Right lobe of liver (tissue), 6 donors: Measurements from ENCODE around the gene GALNT2. TPM values are rescaled to one million over a fixed set of nuclear protein-coding genes. Genes with fewer than 3 reads are reported as not detected.

Experiments used
- ATAC-seq, 4 donors: fragments of 200-7000 bp; cut with Tn5 transposase; one replicate each; pipeline ENCODE4 v1.9.1; 2020; ENCODE audit warnings: mild to moderate bottlenecking in 4 of 4, moderate library complexity in 4 of 4
- DNase-seq, 3 donors: peaks; one replicate each; pipeline ENCODE4 v3.0.0-alpha.2; 2020
- H3K27ac ChIP-seq, 3 donors: fragments of 200-600 bp; one replicate each; pipeline ENCODE4 v1.8.0; 2022
- H3K27me3 ChIP-seq, 2 donors: fragments of 200-600 bp; one replicate each; pipeline ENCODE4 v1.8.0; 2022
- H3K36me3 ChIP-seq, 4 donors: fragments of 200-600 bp; sonication (generic) in 1 of 4; one replicate each; pipeline versions ENCODE4 v1.5.1 to v1.8.0; 2017 to 2022; ENCODE audit warnings: control low read depth in 1 of 4
- H3K4me1 ChIP-seq, 4 donors: fragments of 200-600 bp; sonication (generic) in 1 of 4; one replicate each; pipeline versions ENCODE4 v1.5.1 to v1.8.0; 2017 to 2022; ENCODE audit warnings: control low read depth in 1 of 4
- H3K4me3 ChIP-seq, 3 donors: fragments of 200-600 bp; one replicate each; pipeline ENCODE4 v1.8.0; 2022
- H3K9me3 ChIP-seq, 4 donors: fragments of 200-600 bp; sonication (generic) in 1 of 4; one replicate each; pipeline versions ENCODE4 v1.5.1 to v1.8.0; 2017 to 2022; ENCODE audit warnings: control low read depth in 1 of 4
- CTCF ChIP-seq, 4 donors: fragments of 200-600 bp in 3 of 4; fragments of 450-650 bp in 1 of 4; IDR thresholded peaks; one replicate each; pipeline versions ENCODE4 v1.5.1 to v1.8.0; 2016 to 2022; ENCODE audit warnings: antibody characterized with exemption in 4 of 4, mild to moderate bottlenecking in 2 of 4
- POLR2A ChIP-seq: fragments of 450-650 bp; IDR thresholded peaks from one replicate; pipeline ENCODE4 v1.6.1; 2017; ENCODE audit warnings: antibody characterized with exemption, mild to moderate bottlenecking
- WGBS: methylation state at CpG from one replicate; pipeline ENCODE4 v1.1.6; 2018; ENCODE audit warnings: low coverage, low lambda C conversion rate; ENCODE audit not compliant: insufficient coverage; ENCODE audit errors: missing lambda C conversion rate; 5-methylcytosine and 5-hydroxymethylcytosine counted together
- intact Hi-C, 2 donors: fragments of 100-400 bp; cut with DNase I; formaldehyde crosslinking; loops; one replicate each; pipeline versions ENCODE4 v1.11.2 to v1.14.1; 2022
- total RNA-seq, 6 experiments: library from RNA; depleted of rRNA in 2 of 6; stranded (reverse); fragments of >200 nt in 2 of 6; fragmentation: NEBNext Ultra II Directional in 3 of 6; extraction: Animal tissue kit (Norgen Biotek cat#: 25700) in 3 of 6; gene quantifications; one replicate each; pipeline versions ENCODE4 v1.1.0 to v1.2.4, GENCODE V29; 2016 to 2023
- donor health status: DM: no; HTN: yes; CAD: no.
- donor health status: DM: no; HTN: no; CAD: no.
- donor health status: DM: no; HTN: no; CAD: no.
- donor health status: DM: no; HTN: yes; CAD: no.
- donor health status: DM: no; HTN: yes; CAD: no.

Gene GALNT2
- total RNA-seq, 6 experiments from 2014 or later = 58.0 to 152 (median 131) TPM

GRCh38 chr1:230267338-230268065 is 200.5 kb downstream of the GALNT2 start:
- no peak for DNase-seq
- peaks cover 0 to 34% (median 18%) of the 10 kb centered on the region in 4 donors for H3K36me3 ChIP-seq
- H3K4me3 ChIP-seq = no peak overlapping the region
- no peaks in the 10 kb centered on the region for H3K9me3 ChIP-seq
- ATAC-seq = peak in 1 of 4 donors; percentile 3
- TF ChIP-seq POLR2A (no peak), CTCF (IDR thresholded peaks at IDR 0.05) (no peak)
- 93% methylated on average over 13 of the region's 17 CpGs for WGBS
- H3K4me1 ChIP-seq = no peaks in the 10 kb centered on the region
- no peak overlapping the region for H3K27ac ChIP-seq
- H3K27me3 ChIP-seq = no peaks in the 10 kb centered on the region
- intact Hi-C loops = no loop called here

GRCh38 chr1:230268371-230269170 is 201.5 kb downstream of the GALNT2 start:
- DNase-seq (no peak), ATAC-seq (peak; percentile 55 to 83 (median 74))
- intact Hi-C loops = no loop called here
- Histone ChIP-seq H3K4me1 (no peaks in the 10 kb centered on the region), H3K27me3 (no peaks in the 10 kb centered on the region), H3K27ac (no peak overlapping the region), H3K4me3 (no peak overlapping the region), H3K9me3 (no peaks in the 10 kb centered on the region), H3K36me3 (peaks cover 0 to 25% (median 13%) of the 10 kb centered on the region in 4 donors)
- TF ChIP-seq CTCF (IDR thresholded peaks at IDR 0.05) (peak; percentile 26 to 51 (median 41)), POLR2A (no peak)
- 70% methylated on average over 3 of the region's 19 CpGs for WGBS

- TF ChIP-seq CTCF (IDR thresholded peaks at IDR 0.05) = no peak
- no peak for TF ChIP-seq POLR2A
- intact Hi-C loops = no loop called here
- ATAC-seq = no peak
- Histone ChIP-seq H3K36me3 (peaks cover 0 to 21% (median 10%) of the 10 kb centered on the region in 4 donors), H3K9me3 (no peaks in the 10 kb centered on the region), H3K4me3 (no peak overlapping the region), H3K4me1 (no peaks in the 10 kb centered on the region), H3K27ac (peak overlapping the region in 1 of 3 donors; percentile 18), H3K27me3 (no peaks in the 10 kb centered on the region)
- DNase-seq = no peak
- WGBS = 100% methylated on average over 1 of the region's 1 CpG
Observed at GRCh38 chr1:230270185-230270558, 203.1 kb downstream of the GALNT2 start.

GRCh38 chr1:230270559-230271281 is 203.7 kb downstream of the GALNT2 start:
- H3K4me1 ChIP-seq = no peaks in the 10 kb centered on the region
- no peaks in the 10 kb centered on the region for H3K9me3 ChIP-seq
- no peaks in the 10 kb centered on the region for H3K27me3 ChIP-seq
- ATAC-seq = peak in 2 of 4 donors; percentile 12 to 28
- peak overlapping the region in 1 of 3 donors; percentile 18 for H3K27ac ChIP-seq
- intact Hi-C loops = no loop called here
- no peak overlapping the region for H3K4me3 ChIP-seq
- 30% methylated on average over 9 of the region's 14 CpGs for WGBS
- TF ChIP-seq CTCF (IDR thresholded peaks at IDR 0.05) = no peak
- no peak for TF ChIP-seq POLR2A
- no peak for DNase-seq
- H3K36me3 ChIP-seq = peaks cover 0 to 24% (median 11%) of the 10 kb centered on the region in 4 donors
